22Rv1 (cell line): ENCODE results near the gene TIGD7.

ENCODE experiments used
- ZFX ChIP-seq: fragments of 450-650 bp; IDR thresholded peaks from 2 replicates; pipeline ENCODE4 v1.6.1; 2017; ENCODE audit warnings: antibody characterized with exemption, borderline replicate concordance
- TF ChIP-seq, protein P1 (sequence below): fragments of 450-650 bp; IDR thresholded peaks from 2 replicates; pipeline ENCODE4 v1.5.1; 2017; ENCODE audit warnings: mild to moderate bottlenecking

DNA sequence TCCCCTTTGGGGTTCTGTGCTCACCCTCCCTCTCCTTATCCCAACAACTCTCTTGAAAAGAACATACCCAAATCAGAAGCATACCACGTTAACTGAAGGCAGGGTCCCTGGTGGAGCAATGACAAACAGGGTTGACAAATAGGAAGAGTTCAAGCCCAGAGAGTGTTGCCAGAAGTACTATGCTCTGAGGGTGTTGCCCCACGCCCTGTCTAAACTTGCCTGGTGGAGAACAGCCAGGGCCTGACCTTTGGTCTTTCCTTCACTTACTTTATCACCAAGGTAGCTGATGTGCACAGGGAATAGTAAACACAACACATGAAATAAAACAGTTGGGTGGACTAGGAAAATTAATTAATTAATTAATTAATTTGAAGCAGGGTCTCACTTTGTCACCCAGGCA, 23.4 kb upstream of the TIGD7 start:
- TF ChIP-seq, protein P1, sequence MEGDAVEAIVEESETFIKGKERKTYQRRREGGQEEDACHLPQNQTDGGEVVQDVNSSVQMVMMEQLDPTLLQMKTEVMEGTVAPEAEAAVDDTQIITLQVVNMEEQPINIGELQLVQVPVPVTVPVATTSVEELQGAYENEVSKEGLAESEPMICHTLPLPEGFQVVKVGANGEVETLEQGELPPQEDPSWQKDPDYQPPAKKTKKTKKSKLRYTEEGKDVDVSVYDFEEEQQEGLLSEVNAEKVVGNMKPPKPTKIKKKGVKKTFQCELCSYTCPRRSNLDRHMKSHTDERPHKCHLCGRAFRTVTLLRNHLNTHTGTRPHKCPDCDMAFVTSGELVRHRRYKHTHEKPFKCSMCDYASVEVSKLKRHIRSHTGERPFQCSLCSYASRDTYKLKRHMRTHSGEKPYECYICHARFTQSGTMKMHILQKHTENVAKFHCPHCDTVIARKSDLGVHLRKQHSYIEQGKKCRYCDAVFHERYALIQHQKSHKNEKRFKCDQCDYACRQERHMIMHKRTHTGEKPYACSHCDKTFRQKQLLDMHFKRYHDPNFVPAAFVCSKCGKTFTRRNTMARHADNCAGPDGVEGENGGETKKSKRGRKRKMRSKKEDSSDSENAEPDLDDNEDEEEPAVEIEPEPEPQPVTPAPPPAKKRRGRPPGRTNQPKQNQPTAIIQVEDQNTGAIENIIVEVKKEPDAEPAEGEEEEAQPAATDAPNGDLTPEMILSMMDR, result no peak
- TF ChIP-seq ZFX, result no peak
